ENCODE measurements around the gene MAD1L1.
"Not testable (repeated sequence)": the region's sequence is repeated elsewhere in the genome, so short reads cannot be mapped to it uniquely, and the experiment has no call there.

MAD1L1 gene

GRCh38 chr7:1818575-1819258 is 414.0 kb downstream of the MAD1L1 start:
- DNase-seq, result no peak

GRCh38 chr7:1817061-1817712 is 415.6 kb downstream of the MAD1L1 start:
- no peak for DNase-seq

GRCh38 chr7:1816451-1816850 is 416.3 kb downstream of the MAD1L1 start:
- DNase-seq, result not testable (repeated sequence)

GRCh38 chr7:1815551-1816281 is 417.0 kb downstream of the MAD1L1 start:
- DNase-seq, result not testable (repeated sequence)

GRCh38 chr7:1815051-1815481 is 417.7 kb downstream of the MAD1L1 start:
- DNase-seq, result no peak

- DNase-seq, result no peak
These were observed 418.5 kb downstream of the MAD1L1 start for GRCh38 chr7:1814089-1814811.

- DNase-seq, result no peak
These were observed 419.2 kb downstream of the MAD1L1 start for GRCh38 chr7:1813394-1814088.

GRCh38 chr7:1812509-1813393 is 420.0 kb downstream of the MAD1L1 start:
- DNase-seq, result no peak

GRCh38 chr7:1811850-1812508 is 420.8 kb downstream of the MAD1L1 start:
- DNase-seq, result no peak

GRCh38 chr7:1810961-1811849 is 421.5 kb downstream of the MAD1L1 start:
- no peak for DNase-seq

GRCh38 chr7:1810521-1810920 is 422.2 kb downstream of the MAD1L1 start:
- no peak for DNase-seq

GRCh38 chr7:1809601-1810258 is 423.0 kb downstream of the MAD1L1 start:
- no peak for DNase-seq

GRCh38 chr7:1809070-1809469 is 423.7 kb downstream of the MAD1L1 start:
- DNase-seq, result no peak

- no peak for DNase-seq
These were observed 424.7 kb downstream of the MAD1L1 start for GRCh38 chr7:1807821-1808600.

- DNase-seq, result no peak
These were observed 426.4 kb downstream of the MAD1L1 start for GRCh38 chr7:1806354-1806753.

- DNase-seq, result no peak
These were observed 428.4 kb downstream of the MAD1L1 start for GRCh38 chr7:1804310-1804709.

GRCh38 chr7:1802899-1803298 is 429.8 kb downstream of the MAD1L1 start:
- DNase-seq, result no peak

GRCh38 chr7:1800902-1801301 is 431.8 kb downstream of the MAD1L1 start:
- no peak for DNase-seq

- no peak for DNase-seq
These were observed 434.6 kb downstream of the MAD1L1 start for GRCh38 chr7:1798191-1798590.

Measured in activated gamma-delta T cell treated with Interleukin-2 at 50 U/mL for 16 hours (primary cell).